Loucy (cell line): ENCODE results near the gene PTPRN2.

Source experiments
- H2AFZ ChIP-seq: fragments of 200-600 bp; sonication (generic); 2 replicates; pipeline ENCODE4 v1.6.0; 2016; ENCODE audit warnings: antibody characterized with exemption, mild to moderate bottlenecking, low read length, moderate library complexity
- H3F3A ChIP-seq: fragments of 200-600 bp; 2 replicates; pipeline ENCODE4 v1.6.0; 2016; ENCODE audit warnings: antibody characterized with exemption, low read depth, mild to moderate bottlenecking
- H3K27me3 ChIP-seq: fragments of 200-600 bp; sonication (generic); 2 replicates; pipeline ENCODE4 v1.6.1; 2014; ENCODE audit warnings: low read length, mild to moderate bottlenecking; ENCODE audit not compliant: insufficient read depth, poor library complexity, severe bottlenecking
- H3K36me3 ChIP-seq: fragments of 200-600 bp; sonication (generic); 2 replicates; pipeline ENCODE4 v1.6.1; 2016; ENCODE audit warnings: low read length; ENCODE audit not compliant: insufficient read depth
- H3K4me1 ChIP-seq: fragments of 200-600 bp; sonication (generic); 2 replicates; pipeline ENCODE4 v1.5.1; 2014; ENCODE audit warnings: low read length, mild to moderate bottlenecking; ENCODE audit not compliant: insufficient read depth, poor library complexity, severe bottlenecking
- H3K4me2 ChIP-seq: fragments of 200-600 bp; sonication (generic); 2 replicates; pipeline ENCODE4 v1.6.0; 2014; ENCODE audit warnings: antibody characterized with exemption, low read length, low read depth, mild to moderate bottlenecking; ENCODE audit not compliant: poor library complexity, severe bottlenecking
- H3K4me3 ChIP-seq: fragments of 200-600 bp; sonication (generic); 2 replicates; pipeline ENCODE4 v1.5.1; 2014; ENCODE audit warnings: low read length, mild to moderate bottlenecking, mixed read lengths; ENCODE audit not compliant: poor library complexity, severe bottlenecking
- H3K79me2 ChIP-seq: fragments of 200-600 bp; sonication (generic); 2 replicates; pipeline ENCODE4 v1.6.1; 2014; ENCODE audit warnings: low read length; ENCODE audit not compliant: insufficient read depth
- H3K9ac ChIP-seq: fragments of 200-600 bp; sonication (generic); 2 replicates; pipeline ENCODE4 v1.6.0; 2014; ENCODE audit warnings: mild to moderate bottlenecking, low read depth, low read length, moderate library complexity; ENCODE audit not compliant: poor library complexity, severe bottlenecking
- H3K9me2 ChIP-seq: fragments of 200-600 bp; sonication (generic); replicated peaks from 2 replicates; pipeline ENCODE4 v1.6.1; 2016; ENCODE audit warnings: low read depth, low read length, mixed read lengths
- H3K9me3 ChIP-seq: fragments of 200-600 bp; sonication (generic); 2 replicates; pipeline ENCODE4 v1.6.1; 2014; ENCODE audit warnings: mild to moderate bottlenecking, antibody characterized with exemption, low read length, low read depth; ENCODE audit not compliant: insufficient read depth
- H4K20me1 ChIP-seq: fragments of 200-600 bp; sonication (generic); 2 replicates; pipeline ENCODE4 v1.6.0; 2014; ENCODE audit warnings: antibody characterized with exemption, low read length, mild to moderate bottlenecking; ENCODE audit not compliant: insufficient read depth, poor library complexity, severe bottlenecking
- CTCF ChIP-seq: fragments of 200-600 bp; sonication (generic); conservative IDR thresholded peaks from 2 replicates; pipeline ENCODE4 v1.5.1; 2014; ENCODE audit warnings: mild to moderate bottlenecking, antibody characterized with exemption, low read length
- EZH2phosphoT487 ChIP-seq: fragments of 200-600 bp; IDR thresholded peaks from 2 replicates; pipeline ENCODE4 v1.6.1; 2018; ENCODE audit warnings: antibody characterized with exemption, mild to moderate bottlenecking, moderate library complexity, borderline replicate concordance

PTPRN2 gene

DNA sequence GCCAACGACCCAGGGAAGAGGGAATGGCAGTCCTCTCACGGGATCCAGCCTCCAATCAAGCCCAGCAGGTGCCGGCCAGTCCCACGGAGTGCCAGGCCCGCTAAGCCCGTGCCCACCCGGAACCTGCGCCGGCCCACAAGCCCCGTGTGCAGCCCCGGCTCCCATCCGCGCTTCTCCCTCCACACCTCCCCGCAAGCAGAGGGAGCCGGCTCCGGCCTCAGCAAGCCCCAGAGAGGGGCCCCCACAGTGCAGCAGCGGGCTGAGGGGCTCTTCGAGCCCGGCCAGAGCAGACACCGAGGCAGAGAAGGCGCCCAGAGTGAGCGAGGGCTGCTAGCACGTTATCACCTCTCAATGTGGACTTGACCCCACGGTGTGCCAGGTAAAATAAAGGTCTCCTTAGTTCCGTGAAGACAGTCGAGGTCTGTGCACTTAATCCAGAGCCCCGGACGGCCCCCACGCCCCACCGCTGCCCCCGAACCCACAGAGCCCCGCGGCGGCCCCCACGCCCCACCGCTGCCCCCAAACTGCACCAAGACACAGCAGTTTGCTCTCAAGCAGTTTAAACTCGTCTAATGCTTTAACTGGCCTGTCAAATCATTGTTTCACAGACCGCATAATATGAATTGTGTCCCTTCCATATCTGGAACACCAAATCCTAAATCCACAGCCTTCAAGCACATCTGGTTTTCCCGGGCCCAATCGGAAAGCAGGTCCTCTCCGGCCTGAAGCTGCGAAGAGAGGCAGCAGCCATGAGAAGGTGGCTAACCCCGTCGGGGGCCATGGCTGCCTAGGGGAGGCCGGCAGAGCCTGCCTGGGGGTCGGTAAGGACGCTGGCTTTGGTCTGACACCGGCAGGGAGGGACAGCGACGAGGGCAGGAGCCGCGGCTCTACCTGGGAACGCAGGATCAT, 307.8 kb downstream of the PTPRN2 start:
- H3K4me2 ChIP-seq, result no peak overlapping the region
- H3K4me1 ChIP-seq, result no peaks in the 10 kb centered on the region
- no peaks in the 10 kb centered on the region for H3K79me2 ChIP-seq
- no peak overlapping the region for H3K4me3 ChIP-seq
- H4K20me1 ChIP-seq, result no peaks in the 10 kb centered on the region
- H3K9me2 ChIP-seq, result no peaks in the 10 kb centered on the region
- no peaks in the 10 kb centered on the region for H3F3A ChIP-seq
- no peak overlapping the region for H3K9ac ChIP-seq
- H2AFZ ChIP-seq, result no peak overlapping the region
- H3K36me3 ChIP-seq, result no peaks in the 10 kb centered on the region
- peaks cover 10% of the 10 kb centered on the region; the same call in 1 of the 2 replicates for H3K9me3 ChIP-seq
- no peaks in the 10 kb centered on the region for H3K27me3 ChIP-seq
- TF ChIP-seq EZH2phosphoT487 (no peak), CTCF (no peak)

DNA sequence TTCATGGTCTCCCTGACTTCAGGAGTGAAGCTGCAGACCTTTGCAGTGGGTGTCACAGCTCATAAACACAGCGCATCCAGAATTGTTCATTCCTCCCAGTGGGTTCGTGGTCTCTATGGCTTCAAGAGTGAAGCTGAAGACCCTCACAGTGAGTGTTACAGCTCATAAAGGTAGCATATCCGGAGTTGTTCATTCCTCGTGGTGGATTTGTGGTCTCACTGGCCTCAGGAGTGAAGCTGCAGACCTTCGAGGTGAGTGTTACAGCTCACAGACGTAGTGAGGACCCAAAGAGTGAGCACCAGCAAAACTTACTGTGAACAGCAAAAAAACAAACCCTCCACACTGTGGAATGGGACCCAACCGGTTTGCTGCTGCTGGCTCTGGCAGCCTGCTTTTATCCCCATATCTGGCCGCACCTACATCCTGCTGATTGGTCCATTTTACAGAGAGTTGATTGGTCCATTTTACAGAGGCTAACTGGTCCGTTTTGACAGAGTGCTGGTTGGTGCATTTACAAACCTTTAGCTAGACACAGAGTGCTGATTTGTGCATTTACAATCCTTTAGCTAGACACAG, 308.8 kb downstream of the PTPRN2 start:
- Histone ChIP-seq H3K9me2 (no peaks in the 10 kb centered on the region), H3K27me3 (no peaks in the 10 kb centered on the region), H3K79me2 (no peaks in the 10 kb centered on the region), H2AFZ (no peak overlapping the region), H4K20me1 (no peaks in the 10 kb centered on the region), H3K4me3 (no peak overlapping the region), H3K9ac (no peak overlapping the region), H3K4me1 (no peaks in the 10 kb centered on the region), H3K36me3 (no peaks in the 10 kb centered on the region), H3F3A (no peaks in the 10 kb centered on the region), H3K4me2 (no peak overlapping the region), H3K9me3 (peaks cover 8% of the 10 kb centered on the region; the same call in 1 of the 2 replicates)
- TF ChIP-seq CTCF (no peak), EZH2phosphoT487 (no peak)

DNA sequence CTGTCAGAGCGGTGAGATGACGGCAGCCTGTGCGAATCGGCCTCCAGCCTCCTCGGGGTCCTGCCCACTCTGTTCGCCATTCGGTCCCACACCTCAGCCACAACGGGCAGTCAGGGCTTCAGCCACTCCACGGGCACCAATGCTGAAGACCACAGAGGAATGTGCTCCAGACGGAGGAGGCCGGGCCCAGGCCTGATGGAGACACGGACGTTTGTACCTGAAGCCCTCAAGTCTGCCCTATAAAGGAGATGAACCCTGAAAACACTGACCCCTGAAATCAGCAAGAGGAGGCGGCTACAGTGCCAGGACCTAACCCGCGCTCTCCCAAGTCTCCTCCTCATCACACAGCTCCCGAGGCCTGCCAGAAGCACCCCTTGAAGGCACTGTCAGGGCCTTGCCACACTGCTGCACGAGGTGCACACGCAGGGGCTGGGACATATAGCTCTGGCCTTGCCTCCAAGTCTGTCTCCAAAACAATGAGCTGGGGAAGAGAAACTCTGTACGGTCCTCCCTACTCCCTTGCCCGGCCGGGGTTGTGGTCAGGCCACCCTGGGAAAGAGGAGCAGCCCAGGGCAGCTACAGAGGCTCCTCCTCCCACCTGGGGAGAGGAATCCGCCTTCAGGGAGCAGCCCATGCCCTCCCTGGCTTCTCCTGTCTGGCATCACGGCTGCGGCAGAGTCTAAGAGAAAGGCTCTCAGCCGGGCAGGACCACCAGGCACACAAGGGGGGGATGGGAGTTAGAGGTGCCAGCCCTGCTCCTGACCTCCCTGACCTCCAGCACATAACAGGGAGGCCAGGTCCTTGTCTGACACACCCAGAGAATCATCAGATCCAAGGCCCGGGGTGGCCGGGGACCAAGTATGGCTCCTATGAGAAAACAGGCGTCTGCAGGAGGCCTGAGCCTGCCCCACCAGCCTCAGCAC, 310.1 kb downstream of the PTPRN2 start:
- Histone ChIP-seq H3F3A (no peaks in the 10 kb centered on the region), H3K4me2 (no peak overlapping the region), H3K27me3 (no peaks in the 10 kb centered on the region), H3K36me3 (no peaks in the 10 kb centered on the region), H3K79me2 (no peaks in the 10 kb centered on the region), H3K4me1 (no peaks in the 10 kb centered on the region), H3K9ac (no peak overlapping the region), H4K20me1 (no peaks in the 10 kb centered on the region), H2AFZ (no peak overlapping the region), H3K9me2 (no peaks in the 10 kb centered on the region), H3K9me3 (peaks cover 8% of the 10 kb centered on the region; the same call in 1 of the 2 replicates), H3K4me3 (no peak overlapping the region)
- no peak for TF ChIP-seq CTCF
- TF ChIP-seq EZH2phosphoT487, result no peak
